Measurements from ENCODE around the gene TFF3. TPM values are rescaled to one million over a fixed set of nuclear protein-coding genes. Genes with fewer than 3 reads are reported as not detected.

Gene TFF3
- total and polyA plus RNA-seq, 2 of the 13 experiments (the other 11 are each of a cell fraction or from before 2014, with no cell fraction given): 14.2 to 26.9 TPM

- TF ChIP-seq MTERF4 (CRISPR knock-in tag; IDR thresholded peaks at IDR 0.05) (peak; percentile 67; the same call in 1 of the 2 replicates), ZNF232 (CRISPR knock-in tag; IDR thresholded peaks at IDR 0.05; ENCODE audit: borderline replicate concordance) (no peak), RAD21 (CRISPR knock-in tag; IDR thresholded peaks at IDR 0.05) (peak; percentile 60), ZNF713 (CRISPR knock-in tag; IDR thresholded peaks at IDR 0.05) (no peak), MIER2 (CRISPR knock-in tag; IDR thresholded peaks at IDR 0.05) (0 out of 2 replicates have a peak, but pooled peaks have one; percentile 19)
These were observed 22.9 kb upstream of the TFF3 start (continued) for GRCh38 chr21:42337830-42338728.

GRCh38 chr21:42337276-42337675, 22.1 kb upstream of the TFF3 start:
- ChIA-PET POLR2A (no interaction called here), CTCF (ENCODE audit: low intra/inter-chr PET ratio, low total read pairs) (interaction anchor here (3.6 to 4.1 kb wide), 2 partner anchors 44 to 112 kb away, joined by 27 to 33 read pairs; no protein-coding TSS in a partner anchor)
- Histone ChIP-seq H4K20me1 (ENCODE audit: insufficient read depth, low read length) (no peaks in the 10 kb centered on the region), H3K27me3 (ENCODE audit: control insufficient read depth in 1 of 2, insufficient read depth in 2 of 2, low read length in 2 of 2) (no peaks in the 10 kb centered on the region; a peak in 2 of 5 replicates), H3K27ac (ENCODE audit: extremely low read length, insufficient read depth, low read length) (no peak overlapping the region), H3K36me3 (replicated peaks in 1 of 2; ENCODE audit: control insufficient read depth in 1 of 2, insufficient read depth in 2 of 2, low read length in 2 of 2) (no peaks in the 10 kb centered on the region), H3K4me3 (replicated peaks in 1 of 3; ENCODE audit: insufficient read depth in 1 of 3, low read depth in 2 of 3, low read length in 3 of 3) (no peak overlapping the region), H3K9ac (ENCODE audit: insufficient read depth, low read depth, low read length) (no peak overlapping the region), H3K9me3 (ENCODE audit: low read length) (no peaks in the 10 kb centered on the region), H3K4me1 (ENCODE audit: insufficient read depth, low read length) (peaks cover 21% of the 10 kb centered on the region), H3K4me2 (ENCODE audit: low read depth, low read length) (no peak overlapping the region), H3K79me2 (ENCODE audit: insufficient read depth, low read length) (no peaks in the 10 kb centered on the region), H2AFZ (ENCODE audit: low read length) (no peak overlapping the region)
- FAIRE-seq (no peak), ATAC-seq (no peak), DNase-seq (ENCODE audit: low spot score) (no peak)
- no TSS peak for BruUV-seq (replicated peaks)
- 56% methylated on average over 4 of the region's 4 CpGs for WGBS (ENCODE audit: low lambda C conversion rate)
- intact Hi-C loops (cut with micrococcal nuclease; ENCODE audit: unreplicated experiment): no loop called here
- in situ Hi-C loops (cut with HindIII; ENCODE audit: extremely low pct_ligation_motif_present, low pct_unique_long_range_greater_than_20kb): no loop called here
- no peak for TF ChIP-seq PAXIP1 (CRISPR knock-in tag; conservative IDR thresholded peaks at IDR 0.05)
